CD14-positive monocyte (primary cell): ENCODE results near the gene LPCAT1. TPM values are rescaled to one million over a fixed set of nuclear protein-coding genes. Genes with fewer than 3 reads are reported as not detected.

ENCODE experiments used
- DNase-seq, 3 donors: peaks; one replicate each; pipeline ENCODE4 v3.0.0-alpha.2; 2011 to 2022
- H2AFZ ChIP-seq: 2 replicates; pipeline ENCODE4 v1.6.0; 2012; ENCODE audit warnings: mild to moderate bottlenecking, low read depth, low read length, inconsistent platforms; ENCODE audit not compliant: insufficient read depth, poor library complexity, severe bottlenecking
- H3K27ac ChIP-seq, 2 donors: 1 replicate in 1 of 2; 2 replicates in 1 of 2; pipeline ENCODE4 v1.5.1; 2012 to 2013; ENCODE audit warnings: low read length in 2 of 2, control low read depth in 1 of 2, inconsistent platforms in 1 of 2, low read depth in 1 of 2, mild to moderate bottlenecking in 1 of 2
- H3K27me3 ChIP-seq, 2 donors: one replicate each; pipeline versions ENCODE4 v1.6.0 to v1.6.1; 2011 to 2013; ENCODE audit warnings: low read length in 2 of 2; ENCODE audit not compliant: control insufficient read depth in 2 of 2, insufficient read depth in 2 of 2
- H3K36me3 ChIP-seq, 2 donors: replicated peaks in 1 of 2; 1 replicate in 1 of 2; 2 replicates in 1 of 2; pipeline versions ENCODE4 v1.5.1 to v1.6.1; 2012 to 2013; ENCODE audit warnings: low read length in 2 of 2, control low read depth in 1 of 2, inconsistent platforms in 1 of 2, mild to moderate bottlenecking in 1 of 2; ENCODE audit not compliant: insufficient read depth in 2 of 2, control insufficient read depth in 1 of 2
- H3K4me1 ChIP-seq, 2 donors: 1 replicate in 1 of 2; 2 replicates in 1 of 2; pipeline versions ENCODE4 v1.5.1 to v1.6.1; 2012 to 2013; ENCODE audit warnings: low read length in 2 of 2, control low read depth in 1 of 2, inconsistent platforms in 1 of 2, mild to moderate bottlenecking in 1 of 2, moderate library complexity in 1 of 2; ENCODE audit not compliant: insufficient read depth in 2 of 2, control insufficient read depth in 1 of 2
- H3K4me2 ChIP-seq: replicated peaks from 2 replicates; pipeline ENCODE3; 2012; ENCODE audit warnings: low read length, moderate library complexity, mild to moderate bottlenecking; ENCODE audit not compliant: poor library complexity, severe bottlenecking; ENCODE audit errors: extremely low read depth
- H3K4me3 ChIP-seq, 3 experiments: fragments of 200-600 bp in 1 of 3; sonication (generic) in 1 of 3; replicated peaks in 1 of 3; 1 replicate in 2 of 3; 2 replicates in 1 of 3; pipeline ENCODE4 v1.5.1; 2011 to 2013; ENCODE audit warnings: low read length in 3 of 3, mild to moderate bottlenecking in 3 of 3, control low read depth in 2 of 3, low read depth in 2 of 3, inconsistent platforms in 1 of 3, moderate library complexity in 1 of 3
- H3K79me2 ChIP-seq: 2 replicates; pipeline ENCODE4 v1.6.0; 2012; ENCODE audit warnings: mild to moderate bottlenecking, control low read depth, inconsistent platforms, low read length, moderate library complexity; ENCODE audit not compliant: insufficient read depth
- H3K9ac ChIP-seq: 2 replicates; pipeline ENCODE4 v1.6.0; 2017; ENCODE audit warnings: low read length, mild to moderate bottlenecking; ENCODE audit not compliant: insufficient read depth, poor library complexity, severe bottlenecking
- H3K9me3 ChIP-seq, 2 donors: replicated peaks in 1 of 2; 1 replicate in 1 of 2; 2 replicates in 1 of 2; pipeline versions ENCODE4 v1.5.1 to v1.6.1; 2012 to 2013; ENCODE audit warnings: low read length in 2 of 2, control low read depth in 1 of 2; ENCODE audit not compliant: control insufficient read depth in 1 of 2, insufficient read depth in 1 of 2
- H4K20me1 ChIP-seq: 2 replicates; pipeline ENCODE4 v1.6.0; 2012; ENCODE audit warnings: mild to moderate bottlenecking, low read length, control low read depth, moderate library complexity; ENCODE audit not compliant: insufficient read depth
- H3K27ac Mint-ChIP-seq, 7 donors: one replicate each; pipeline ENCODE4 v1.8.0; 2020; ENCODE audit warnings: mild to moderate bottlenecking in 7 of 7, mixed read lengths in 7 of 7, moderate library complexity in 6 of 7, inconsistent platforms in 2 of 7
- H3K27me3 Mint-ChIP-seq, 3 donors: one replicate each; pipeline ENCODE4 v1.8.0; 2021 to 2022; ENCODE audit warnings: low read depth in 3 of 3, mild to moderate bottlenecking in 3 of 3, mixed read lengths in 3 of 3, moderate library complexity in 3 of 3, inconsistent platforms in 1 of 3
- H3K36me3 Mint-ChIP-seq, 2 donors: one replicate each; pipeline ENCODE4 v1.8.0; 2020; ENCODE audit warnings: mixed read lengths in 2 of 2, inconsistent platforms in 1 of 2, mild to moderate bottlenecking in 1 of 2
- H3K4me1 Mint-ChIP-seq: one replicate; pipeline ENCODE4 v1.8.0; 2020; ENCODE audit warnings: mild to moderate bottlenecking, mixed read lengths
- H3K4me3 Mint-ChIP-seq, 2 donors: one replicate each; pipeline ENCODE4 v1.8.0; 2020; ENCODE audit warnings: mild to moderate bottlenecking in 2 of 2, mixed read lengths in 2 of 2, moderate library complexity in 1 of 2
- H3K9me3 Mint-ChIP-seq, 7 donors: one replicate each; pipeline ENCODE4 v1.8.0; 2020 to 2022; ENCODE audit warnings: mixed read lengths in 7 of 7, mild to moderate bottlenecking in 6 of 7, moderate library complexity in 6 of 7, inconsistent platforms in 2 of 7
- CTCF ChIP-seq: fragments of 200-600 bp; IDR thresholded peaks from one replicate; pipeline ENCODE4 v1.8.0; 2022; ENCODE audit warnings: antibody characterized with exemption, mild to moderate bottlenecking
- WGBS: methylation state at CpG from one replicate; pipeline ENCODE4 v1.1.5; 2013; ENCODE audit warnings: missing lambda C conversion rate; ENCODE audit not compliant: insufficient coverage; 5-methylcytosine and 5-hydroxymethylcytosine counted together
- intact Hi-C, 2 donors: fragments of 100-400 bp; cut with micrococcal nuclease; formaldehyde crosslinking; loops; one replicate each; pipeline versions ENCODE4 v1.15.0 to v1.15.1; 2023
- polyA plus RNA-seq, 3 donors: library from polyadenylated mRNA; depleted of rRNA in 1 of 3; unstranded in 2 of 3; stranded (reverse) in 1 of 3; fragments of 300-500 nt in 2 of 3; fragments of >200 nt in 1 of 3; fragmentation: Illumina TruSeq in 2 of 3; gene quantifications; 1 replicate in 2 of 3; 2 replicates in 1 of 3; pipeline ENCODE4 v1.2.3, GENCODE V29; 2012 to 2021

LPCAT1 gene
- polyA plus RNA-seq, 3 donors = 34.1 to 53.9 (median 34.8) TPM

GRCh38 chr5:1464096-1464446 is 59.7 kb downstream of the LPCAT1 start:
- DNase-seq = no peak
- H3K27me3 ChIP-seq = no peaks in the 10 kb centered on the region
- H3K36me3 ChIP-seq = peaks cover 65 to 87% of the 10 kb centered on the region in 2 donors
- H3K9ac ChIP-seq = no peak overlapping the region
- no peak overlapping the region for H3K4me3 ChIP-seq
- no peak for TF ChIP-seq CTCF
- 99% methylated on average over 10 of the region's 14 CpGs for WGBS
- H3K27me3 Mint-ChIP-seq = no peaks in the 10 kb centered on the region
- no peaks in the 10 kb centered on the region for H3K4me1 ChIP-seq
- no peak overlapping the region for H3K4me3 Mint-ChIP-seq
- no peak overlapping the region for H2AFZ ChIP-seq
- no peak overlapping the region for H3K4me2 ChIP-seq
- H3K79me2 ChIP-seq = no peaks in the 10 kb centered on the region
- H3K9me3 ChIP-seq = peaks cover 18% of the 10 kb centered on the region in 2 donors
- H4K20me1 ChIP-seq = no peaks in the 10 kb centered on the region
- peaks cover 4 to 27% (median 15%) of the 10 kb centered on the region in 7 donors for H3K9me3 Mint-ChIP-seq
- no peak overlapping the region for H3K27ac ChIP-seq
- peak overlapping the region in 1 of 7 donors; percentile 53 for H3K27ac Mint-ChIP-seq
- no peaks in the 10 kb centered on the region for H3K4me1 Mint-ChIP-seq
- intact Hi-C loops = loop anchor here in 1 of 2 donors (10.0 kb wide), 1 partner anchor 181 kb away; no protein-coding TSS in a partner anchor
- peaks cover 75 to 91% of the 10 kb centered on the region in 2 donors for H3K36me3 Mint-ChIP-seq

- intact Hi-C loops = loop anchor here in 1 of 2 donors (10.0 kb wide), 1 partner anchor 181 kb away; no protein-coding TSS in a partner anchor
- Histone ChIP-seq H2AFZ (no peak overlapping the region), H4K20me1 (no peaks in the 10 kb centered on the region), H3K4me3 (no peak overlapping the region), H3K4me2 (no peak overlapping the region), H3K79me2 (no peaks in the 10 kb centered on the region), H3K9ac (no peak overlapping the region), H3K27me3 (no peaks in the 10 kb centered on the region), H3K4me1 (no peaks in the 10 kb centered on the region), H3K27ac (no peak overlapping the region), H3K36me3 (peaks cover 62 to 81% of the 10 kb centered on the region in 2 donors), H3K9me3 (peaks cover 19 to 20% of the 10 kb centered on the region in 2 donors)
- no peaks in the 10 kb centered on the region for H3K4me1 Mint-ChIP-seq
- H3K27me3 Mint-ChIP-seq = no peaks in the 10 kb centered on the region
- 98% methylated on average over 45 of the region's 46 CpGs for WGBS
- peak overlapping the region in 2 of 7 donors; percentile 30 to 53 for H3K27ac Mint-ChIP-seq
- peaks cover 75 to 86% of the 10 kb centered on the region in 2 donors for H3K36me3 Mint-ChIP-seq
- TF ChIP-seq CTCF = no peak
- H3K9me3 Mint-ChIP-seq = peaks cover 4 to 28% (median 15%) of the 10 kb centered on the region in 7 donors
- H3K4me3 Mint-ChIP-seq = no peak overlapping the region
- no peak for DNase-seq
Observed at GRCh38 chr5:1463326-1464095, 60.2 kb downstream of the LPCAT1 start.
